Mammary epithelial cell (primary cell): ENCODE measurements around the gene CCT3.
"Not testable (repeated sequence)": the region's sequence is repeated elsewhere in the genome, so short reads cannot be mapped to it uniquely, and the experiment has no call there.

Experiments
- EZH2 ChIP-seq: IDR thresholded peaks from 2 replicates; pipeline ENCODE4 v1.6.1; 2012; ENCODE audit warnings: low read length, inconsistent platforms, borderline replicate concordance
- TF ChIP-seq, protein P1 (sequence below), 2 donors: IDR thresholded peaks in 1 of 2; conservative IDR thresholded peaks in 1 of 2; 2 replicates each; pipeline ENCODE4 v1.5.1; 2011 to 2012; ENCODE audit warnings: inconsistent platforms in 2 of 2, low read length in 2 of 2, mild to moderate bottlenecking in 2 of 2, control low read depth in 1 of 2, low read depth in 1 of 2; ENCODE audit not compliant: insufficient read depth in 1 of 2; ENCODE audit errors: extremely low read depth in 1 of 2

GRCh38 chr1:156352481-156352880 lies 14.4 kb upstream of the CCT3 start:
- TF ChIP-seq, protein P1, sequence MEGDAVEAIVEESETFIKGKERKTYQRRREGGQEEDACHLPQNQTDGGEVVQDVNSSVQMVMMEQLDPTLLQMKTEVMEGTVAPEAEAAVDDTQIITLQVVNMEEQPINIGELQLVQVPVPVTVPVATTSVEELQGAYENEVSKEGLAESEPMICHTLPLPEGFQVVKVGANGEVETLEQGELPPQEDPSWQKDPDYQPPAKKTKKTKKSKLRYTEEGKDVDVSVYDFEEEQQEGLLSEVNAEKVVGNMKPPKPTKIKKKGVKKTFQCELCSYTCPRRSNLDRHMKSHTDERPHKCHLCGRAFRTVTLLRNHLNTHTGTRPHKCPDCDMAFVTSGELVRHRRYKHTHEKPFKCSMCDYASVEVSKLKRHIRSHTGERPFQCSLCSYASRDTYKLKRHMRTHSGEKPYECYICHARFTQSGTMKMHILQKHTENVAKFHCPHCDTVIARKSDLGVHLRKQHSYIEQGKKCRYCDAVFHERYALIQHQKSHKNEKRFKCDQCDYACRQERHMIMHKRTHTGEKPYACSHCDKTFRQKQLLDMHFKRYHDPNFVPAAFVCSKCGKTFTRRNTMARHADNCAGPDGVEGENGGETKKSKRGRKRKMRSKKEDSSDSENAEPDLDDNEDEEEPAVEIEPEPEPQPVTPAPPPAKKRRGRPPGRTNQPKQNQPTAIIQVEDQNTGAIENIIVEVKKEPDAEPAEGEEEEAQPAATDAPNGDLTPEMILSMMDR (conservative IDR thresholded peaks at IDR 0.05 in 1 of 2, IDR thresholded peaks at IDR 0.05 in 1 of 2; ENCODE audit: extremely low read depth in 1 of 2, insufficient read depth in 1 of 2, low read depth in 1 of 2, low read length in 2 of 2) = not testable (repeated sequence)
- not testable (repeated sequence) for TF ChIP-seq EZH2
